Cardiac septum (tissue), 1 donor: Measurements from ENCODE around the gene DLGAP4. TPM values are rescaled to one million over a fixed set of nuclear protein-coding genes. Genes with fewer than 3 reads are reported as not detected.

Experiments used
- DNase-seq: peaks from one replicate; pipeline ENCODE4 v3.0.0-alpha.2; 2020; ENCODE audit warnings: low spot score
- intact Hi-C: fragments of 100-400 bp; cut with DNase I; formaldehyde crosslinking; loops from one replicate; pipeline ENCODE4 v1.14.0; 2022
- total RNA-seq: library from RNA; stranded (reverse); fragmentation: NEBNext Ultra II Directional; extraction: Animal tissue kit (Norgen Biotek cat#: 25700); gene quantifications from one replicate; pipeline ENCODE4 v1.2.1, GENCODE V29; 2021
- donor health status: DM: no; HTN: no; CAD: no.

The DLGAP4 gene
- total RNA-seq, 1 donor from 2014 or later = 95.2 TPM

DNA sequence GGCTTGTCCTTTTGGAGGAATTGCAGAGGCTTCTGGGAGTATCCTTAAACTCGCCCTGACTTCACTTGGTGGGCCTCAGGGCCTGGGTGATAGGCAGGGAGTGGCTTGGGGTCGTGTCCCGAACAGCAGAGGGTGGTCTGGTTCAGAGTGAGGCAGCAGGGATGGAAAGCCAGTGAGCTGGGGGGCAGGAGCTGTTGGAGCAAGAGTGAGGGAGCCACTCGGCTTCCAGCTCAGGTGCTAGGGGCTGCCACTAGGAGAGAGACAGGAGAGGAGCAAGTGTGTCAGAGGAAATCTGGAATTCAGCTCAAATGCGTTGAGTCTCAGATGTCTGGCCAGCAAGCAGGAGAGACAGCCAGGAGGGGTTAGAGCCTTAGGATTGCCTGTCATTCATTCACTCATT lies 85.8 kb downstream of the DLGAP4 start:
- intact Hi-C loops = no loop called here
- no peak for DNase-seq

DNA sequence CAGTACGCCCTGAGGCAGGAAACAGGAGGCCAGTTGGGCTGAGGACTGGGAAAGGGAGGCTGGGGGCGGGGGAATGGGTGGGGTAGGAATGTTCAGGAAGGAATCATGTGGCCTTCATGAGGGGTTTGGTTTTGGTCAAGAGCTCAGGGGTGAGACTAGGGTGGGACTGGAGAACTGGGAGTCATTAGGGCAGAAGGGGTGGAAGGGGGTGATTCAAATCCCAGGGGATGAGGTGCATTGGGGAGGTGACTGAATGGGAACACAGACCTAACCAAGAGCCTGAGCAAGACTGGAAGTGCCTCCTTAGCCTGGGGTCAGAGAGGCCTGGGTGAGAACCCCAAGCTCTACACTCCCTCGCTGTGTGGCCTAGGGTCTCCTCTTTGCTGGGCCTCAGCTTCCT lies 86.8 kb downstream of the DLGAP4 start:
- DNase-seq = no peak
- intact Hi-C loops = no loop called here

DNA sequence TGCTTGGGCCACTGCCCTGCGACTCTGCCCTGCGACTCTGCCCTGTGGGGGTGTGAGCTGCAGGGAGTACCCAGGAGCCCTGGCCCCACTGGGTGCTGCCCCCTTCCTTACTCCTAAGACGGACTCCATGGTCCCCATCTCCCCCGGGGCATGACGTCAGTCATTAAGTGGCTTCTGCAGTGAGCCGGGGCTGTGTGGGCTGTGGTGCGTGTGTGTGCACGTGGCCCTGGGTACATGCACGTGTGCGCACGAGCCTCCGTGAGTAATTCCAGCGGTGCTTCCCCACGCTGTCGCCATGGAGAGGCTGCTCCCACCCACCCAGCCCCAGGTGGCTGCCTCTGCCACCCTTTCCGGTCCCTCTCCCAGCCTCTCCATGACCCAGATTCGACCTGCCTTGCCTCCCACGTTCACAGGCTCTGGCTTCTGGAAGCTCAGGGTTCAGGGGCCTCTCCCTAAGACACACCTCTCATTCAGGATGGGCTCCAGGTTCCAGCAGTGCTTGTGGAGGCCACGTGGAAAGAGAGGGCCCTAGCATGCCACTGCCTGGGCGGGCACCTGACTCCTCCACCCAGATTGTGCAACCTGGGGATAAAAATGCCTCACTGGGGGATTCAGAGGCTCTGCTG lies 88.3 kb downstream of the DLGAP4 start:
- intact Hi-C loops = no loop called here
- DNase-seq = no peak

DNA sequence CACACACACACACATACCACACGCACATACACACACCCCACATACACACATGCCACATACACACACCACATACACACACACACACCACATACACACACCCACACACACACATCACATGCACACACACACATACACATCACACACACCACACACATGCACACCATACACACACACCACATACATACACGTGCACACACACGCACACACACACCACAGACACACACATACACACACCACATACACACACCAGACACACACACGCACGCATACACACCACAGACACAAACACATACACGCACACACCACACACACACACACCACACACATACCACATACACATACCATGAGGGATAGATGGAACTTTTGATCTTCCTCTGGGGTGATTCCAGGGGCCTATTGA lies 90.2 kb downstream of the DLGAP4 start:
- intact Hi-C loops = no loop called here
- DNase-seq = no peak

DNA sequence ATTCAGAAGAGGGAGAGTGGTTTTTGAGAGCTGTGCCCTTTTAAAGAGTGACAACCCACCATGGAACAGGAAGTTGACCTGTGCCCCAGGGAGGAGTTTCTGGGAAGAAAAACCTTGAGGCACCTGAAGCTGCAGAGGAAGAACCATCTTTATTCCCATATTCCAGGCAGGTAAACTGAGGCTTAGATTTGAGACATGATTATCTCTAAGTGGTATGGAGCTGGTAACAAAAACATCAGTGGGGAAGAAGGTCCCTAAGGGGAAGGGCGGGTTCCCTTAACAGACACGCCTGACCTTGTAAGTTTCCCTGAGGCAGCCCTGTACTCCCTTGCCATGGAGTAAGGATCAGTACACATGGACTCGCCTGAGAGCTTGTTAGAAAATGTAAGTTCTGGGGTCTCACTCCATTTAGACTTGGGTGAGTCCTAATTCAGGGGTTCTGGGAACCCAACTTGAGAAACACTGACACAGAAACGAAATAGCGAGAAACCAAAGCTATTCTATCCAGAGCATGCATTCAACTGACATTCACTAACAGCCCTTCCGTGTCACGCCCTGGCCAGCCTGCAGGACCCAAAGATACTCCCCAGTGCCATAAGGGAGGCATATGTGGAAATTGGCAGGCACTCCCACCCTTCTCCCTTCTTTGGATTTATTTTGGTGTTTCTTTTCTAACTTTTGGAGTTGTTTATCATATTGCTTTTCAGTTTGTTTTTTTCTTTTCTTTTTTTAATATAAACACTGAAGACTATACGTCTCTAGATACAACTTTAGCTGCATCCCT lies 90.9 kb downstream of the DLGAP4 start:
- intact Hi-C loops = no loop called here
- no peak for DNase-seq

DNA sequence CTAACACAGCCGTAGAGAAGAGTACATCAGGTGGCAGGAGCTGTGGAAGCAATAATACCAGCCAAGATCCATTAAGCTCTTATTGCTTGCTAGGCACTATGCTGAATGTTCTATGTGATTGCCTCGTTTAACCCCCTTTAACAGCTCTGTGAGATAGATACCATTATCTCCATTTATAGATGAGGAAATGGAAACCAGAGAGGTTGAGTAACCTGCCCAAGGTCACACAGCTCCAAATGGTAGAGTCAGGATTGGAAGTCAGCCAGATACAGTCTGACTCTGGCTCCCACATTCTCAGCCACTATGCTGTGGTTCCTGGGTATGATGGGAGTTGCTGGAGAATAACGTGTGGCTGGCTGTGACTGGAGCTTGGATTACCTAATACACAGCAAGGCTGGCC lies 92.4 kb downstream of the DLGAP4 start:
- intact Hi-C loops = no loop called here
- DNase-seq = no peak

DNA sequence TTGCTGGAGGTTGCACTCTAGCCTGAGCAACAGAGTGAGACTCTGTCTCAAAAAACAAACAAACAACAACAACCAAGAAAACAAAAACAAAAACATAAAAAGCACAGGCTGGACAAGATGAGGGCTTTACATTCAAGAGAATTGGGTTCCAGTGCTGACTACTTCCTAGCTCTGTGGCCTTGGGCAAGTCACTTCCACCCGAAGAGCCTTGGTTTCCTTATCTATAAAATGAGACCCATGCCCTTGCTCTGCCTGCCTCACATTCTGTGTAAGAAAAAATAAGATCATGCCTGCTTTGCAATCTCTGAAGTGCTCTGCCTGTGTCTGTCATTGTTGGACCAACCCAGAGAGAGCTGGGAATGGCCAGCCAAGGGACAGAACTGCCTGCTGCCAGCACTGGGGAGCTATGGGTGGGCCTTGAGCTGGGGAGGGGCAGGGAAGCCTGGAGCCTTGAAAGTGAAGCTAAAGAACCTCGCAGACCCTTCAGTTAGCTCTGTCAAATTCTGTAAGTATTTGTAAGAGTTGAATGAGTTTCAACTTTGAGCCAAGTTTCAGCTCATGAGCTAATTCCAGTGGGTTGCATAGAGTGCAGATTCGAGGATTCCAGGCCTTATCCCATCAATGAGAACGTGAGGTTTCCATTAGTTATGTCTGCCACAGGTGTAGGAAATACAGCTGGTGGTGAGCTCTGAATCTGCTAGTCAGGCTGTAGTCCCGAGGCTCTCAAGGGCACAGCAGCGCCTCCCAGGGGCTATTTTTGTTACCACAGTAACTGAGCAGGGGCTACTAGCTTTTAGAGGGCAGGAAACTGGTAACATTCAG lies 93.2 kb downstream of the DLGAP4 start:
- DNase-seq = no peak
- intact Hi-C loops = no loop called here

DNA sequence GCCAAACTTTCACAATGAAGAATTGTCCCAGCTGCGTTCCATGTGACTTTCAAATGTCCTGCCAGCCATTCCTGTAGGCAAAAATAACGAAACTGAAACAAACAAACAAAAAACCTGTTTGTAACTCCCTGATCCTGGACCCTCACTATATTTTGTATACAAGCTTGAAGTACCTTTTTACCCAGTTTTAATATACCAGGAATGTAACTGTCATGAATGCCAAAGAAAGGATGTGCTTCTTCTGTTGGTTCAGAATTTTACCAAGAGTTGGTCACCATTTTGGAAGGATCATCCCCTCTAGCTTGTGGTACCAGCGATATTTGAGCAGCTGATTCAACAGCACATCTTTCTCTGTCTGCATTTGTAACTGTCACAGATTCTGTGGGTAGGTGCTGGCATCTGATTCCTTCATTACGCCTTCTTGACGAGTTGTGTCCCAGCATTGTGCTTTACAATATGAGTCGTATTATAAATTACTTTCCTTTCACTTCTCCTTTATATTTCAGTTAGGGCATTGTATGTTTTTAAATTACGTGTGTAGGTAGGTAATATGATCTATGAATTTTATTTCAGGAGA lies 93.9 kb downstream of the DLGAP4 start:
- no peak for DNase-seq

DNA sequence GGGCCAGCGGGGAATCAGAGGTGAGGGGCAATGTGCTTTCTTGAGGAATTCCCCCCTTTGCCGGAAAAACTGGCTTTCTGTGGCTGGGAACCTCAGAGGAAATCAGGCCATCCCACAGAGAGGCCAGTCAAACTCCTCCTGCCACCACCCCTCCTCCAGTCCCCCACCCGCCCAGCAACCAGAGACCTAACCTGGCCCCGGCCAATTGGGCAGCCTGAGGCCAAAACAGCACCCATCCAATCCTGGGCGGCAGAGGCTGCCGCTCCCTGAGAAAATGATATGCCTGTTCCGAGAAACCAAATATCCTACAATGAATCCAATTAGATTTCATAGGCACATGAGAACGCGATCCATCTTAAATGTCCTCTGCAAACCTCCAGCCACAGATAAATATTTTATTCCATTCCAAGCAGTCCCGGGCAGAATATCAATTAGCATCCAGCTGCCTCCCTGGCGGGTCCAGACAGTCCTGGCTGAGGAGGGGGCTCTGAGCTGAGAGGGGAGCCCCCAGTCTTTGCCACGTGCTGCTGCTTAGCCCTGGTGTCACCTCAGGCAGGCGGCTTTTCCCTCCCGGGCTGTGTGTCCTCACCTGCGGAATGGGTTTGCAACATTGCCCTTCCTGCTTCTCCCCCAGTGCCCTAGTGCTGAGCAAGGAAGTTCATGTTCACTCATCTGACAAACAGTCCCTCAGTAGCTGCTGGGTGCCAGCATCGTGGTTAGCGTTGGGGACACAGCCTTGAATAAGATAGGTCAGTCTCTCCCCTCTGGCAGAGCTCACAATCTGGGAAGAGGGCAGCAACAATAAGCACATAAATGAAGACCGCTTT lies 95.0 kb downstream of the DLGAP4 start:
- no peak for DNase-seq
- intact Hi-C loops = no loop called here

More for the DNA sequence above, 93.9 kb downstream of the DLGAP4 start:
- intact Hi-C loops = no loop called here

DNA sequence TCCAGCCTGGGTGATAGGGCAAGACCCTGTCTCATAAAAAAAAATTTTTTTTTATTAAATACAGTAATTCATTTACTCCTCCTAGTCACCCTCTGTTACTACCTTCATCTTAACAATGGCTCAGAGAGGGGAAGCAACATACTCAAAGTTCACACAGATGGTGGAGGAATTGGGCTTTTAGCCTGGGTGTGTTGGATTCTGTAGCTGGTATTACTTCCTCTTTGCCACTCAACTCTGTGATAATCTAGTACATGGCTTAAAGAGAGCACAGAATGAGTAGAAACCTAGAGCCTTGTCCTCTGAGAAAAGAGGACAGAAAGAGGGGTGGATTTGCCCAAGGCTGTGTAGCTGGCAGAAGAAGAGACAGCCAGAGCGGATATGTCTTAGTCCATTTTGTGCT lies 96.6 kb downstream of the DLGAP4 start:
- no peak for DNase-seq
- intact Hi-C loops = no loop called here

DNA sequence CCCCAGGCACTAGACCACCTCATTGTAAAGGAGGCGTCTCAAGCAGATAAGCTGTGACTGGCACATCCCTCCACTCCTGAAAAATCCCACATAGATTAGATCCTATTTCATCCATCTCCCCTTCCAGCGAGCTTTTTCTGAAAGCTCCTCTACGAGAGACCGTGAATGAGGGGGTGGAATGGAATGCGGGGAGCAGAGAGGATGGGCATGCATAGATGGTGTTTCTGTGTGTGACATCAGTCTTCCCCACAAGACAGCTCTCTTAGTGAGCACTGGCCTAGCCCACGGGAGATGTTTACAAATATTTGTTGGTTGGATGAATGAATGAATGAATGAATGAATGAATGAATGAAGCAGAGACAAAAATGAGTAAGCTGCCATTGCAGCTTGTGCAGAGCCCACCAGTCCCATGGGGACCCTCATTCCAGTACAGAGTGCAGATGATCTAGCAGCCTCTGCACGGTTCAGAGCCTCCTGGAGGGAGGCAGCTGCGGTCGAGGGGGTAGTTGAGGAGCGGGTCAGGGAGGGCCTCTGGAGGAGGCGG lies 98.4 kb downstream of the DLGAP4 start:
- no peak for DNase-seq
- intact Hi-C loops = no loop called here

DNA sequence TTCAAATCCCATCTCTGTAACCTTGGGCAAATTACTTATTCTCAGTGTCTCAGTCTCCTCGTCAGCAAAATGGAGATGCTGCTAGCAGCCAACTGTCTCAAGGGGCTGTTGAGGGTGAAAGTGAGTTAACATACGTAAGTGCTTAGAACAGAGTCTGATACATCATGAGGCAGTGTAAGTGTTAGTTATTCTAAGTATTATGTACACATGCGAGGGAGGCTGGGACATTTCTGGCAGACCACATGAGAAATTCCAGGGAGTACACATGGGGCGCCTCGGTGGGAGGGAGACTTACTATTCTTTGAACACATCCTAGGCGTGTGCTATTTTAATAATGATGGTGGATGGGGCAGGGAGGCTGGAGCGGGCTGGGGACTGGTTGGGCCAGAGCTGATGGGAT lies 99.1 kb downstream of the DLGAP4 start:
- no peak for DNase-seq
- intact Hi-C loops = no loop called here

DNA sequence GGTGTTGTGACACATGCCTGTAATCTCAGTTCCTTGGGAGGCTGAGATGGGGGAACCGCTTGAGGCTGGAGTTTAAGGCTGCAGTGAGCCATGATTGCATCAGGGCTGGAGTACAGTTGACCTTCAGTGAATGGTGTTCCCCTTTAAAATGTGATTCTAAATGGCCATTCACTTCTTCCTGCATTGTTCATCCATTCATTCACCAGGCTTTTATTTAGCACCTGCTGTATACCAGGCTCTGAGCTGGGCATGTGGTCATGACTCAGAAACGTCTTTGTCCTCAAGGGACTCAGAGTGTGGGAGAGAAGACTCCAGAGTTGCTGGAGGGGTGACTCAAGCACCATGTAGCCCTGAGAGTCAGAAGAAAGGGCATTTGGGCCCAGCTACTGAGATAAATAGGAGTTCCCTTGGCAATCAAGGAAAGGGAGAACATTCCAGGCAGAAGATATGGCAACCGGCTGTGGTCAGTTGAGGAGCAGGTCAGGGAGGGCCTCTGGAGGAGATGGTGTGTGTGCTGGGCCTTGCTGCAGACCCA lies 101.1 kb downstream of the DLGAP4 start:
- intact Hi-C loops = no loop called here
- DNase-seq = no peak

DNA sequence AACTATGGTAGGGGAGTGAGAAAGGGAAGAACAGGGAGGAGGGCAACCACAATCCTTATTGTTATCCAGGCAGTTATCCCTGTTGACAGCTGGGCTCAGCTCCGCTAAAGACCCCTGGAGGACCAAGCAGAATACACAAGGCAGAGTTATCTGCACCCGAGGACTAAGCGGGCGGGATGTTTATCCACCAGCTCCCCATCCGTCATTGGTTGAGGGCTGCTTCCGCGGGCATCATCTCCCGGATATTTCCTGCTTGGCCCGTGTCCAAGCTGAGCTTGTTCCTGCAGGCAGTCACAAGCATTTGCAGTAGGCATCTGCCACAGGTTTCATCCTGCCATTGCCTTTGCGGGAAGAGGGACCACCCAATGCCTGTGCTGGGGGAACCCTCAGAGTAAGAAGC lies 102.1 kb downstream of the DLGAP4 start:
- DNase-seq = no peak
- intact Hi-C loops = no loop called here

DNA sequence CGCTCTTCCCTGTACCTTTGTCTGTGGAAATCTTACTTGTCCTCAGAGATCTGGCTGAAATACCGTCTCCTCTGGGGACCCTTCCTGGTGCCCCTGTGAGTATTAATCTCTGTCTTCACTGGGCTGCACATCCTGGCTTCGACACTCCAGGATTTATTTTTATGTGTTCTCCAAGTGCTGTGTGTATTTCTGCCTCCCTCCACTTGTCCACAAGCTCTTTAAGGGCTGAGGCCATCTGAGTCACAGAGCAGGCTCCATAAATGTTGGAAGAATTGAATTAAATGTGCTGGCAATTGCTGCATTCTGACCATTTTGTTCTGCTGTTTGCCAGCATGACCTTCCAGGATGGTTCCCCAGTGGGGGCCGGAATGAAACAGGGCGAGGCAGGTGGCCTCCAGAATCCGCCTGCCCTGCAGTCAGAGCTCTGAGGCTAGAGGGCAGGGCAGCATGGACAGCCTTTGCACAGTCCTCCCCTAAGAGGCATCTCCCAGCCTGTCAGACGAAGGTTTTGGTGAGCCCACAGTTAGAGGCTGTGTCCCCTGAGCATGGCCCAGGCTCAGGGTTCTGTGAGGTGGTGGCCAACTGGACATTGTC lies 105.8 kb downstream of the DLGAP4 start:
- no peak for DNase-seq
- intact Hi-C loops = no loop called here

DNA sequence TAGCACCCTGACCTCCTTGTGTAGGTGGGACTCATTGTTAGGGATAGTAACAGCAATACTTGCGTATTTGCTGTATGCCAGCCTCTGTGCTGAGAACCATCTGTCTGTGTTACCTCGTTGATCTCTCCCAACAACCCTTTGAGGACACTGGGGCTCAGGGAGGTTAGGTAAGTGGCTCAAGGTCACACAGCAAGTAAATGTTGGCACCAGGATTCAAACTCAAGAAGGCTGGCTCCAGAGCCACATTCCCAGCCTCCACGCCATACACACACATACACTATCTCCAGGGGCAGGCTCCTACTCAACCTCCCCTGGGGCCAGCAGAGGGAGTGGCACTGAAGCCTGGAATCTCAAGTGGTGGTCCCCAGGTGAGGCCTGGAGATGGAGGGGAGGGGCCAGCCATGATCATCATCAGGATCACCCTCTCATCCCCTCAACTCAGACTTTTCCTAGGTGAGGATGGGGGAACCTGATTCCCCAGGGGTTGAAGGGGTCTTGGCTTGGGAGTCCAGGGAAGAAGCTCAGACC lies 109.4 kb downstream of the DLGAP4 start:
- intact Hi-C loops = no loop called here
- DNase-seq = no peak

DNA sequence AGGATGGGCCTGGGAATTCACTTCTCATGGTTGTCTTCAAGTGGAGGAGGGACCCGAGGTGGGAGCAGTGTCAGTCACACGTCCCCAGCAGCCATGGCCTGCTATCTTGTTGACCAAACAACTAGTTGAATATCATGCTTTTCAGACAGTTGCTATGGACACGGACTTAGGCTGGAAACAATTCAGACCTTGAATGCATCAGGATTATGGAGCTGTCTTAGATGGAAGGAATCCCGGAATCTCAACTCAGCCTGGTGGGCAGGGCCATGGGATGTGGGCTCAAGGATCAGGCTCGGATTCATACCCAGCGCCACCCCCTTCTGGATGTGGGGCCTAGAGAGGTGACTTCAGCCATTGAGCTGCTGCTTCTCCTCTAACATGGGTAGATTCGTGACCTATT lies 112.6 kb downstream of the DLGAP4 start:
- no peak for DNase-seq
- intact Hi-C loops = no loop called here

DNA sequence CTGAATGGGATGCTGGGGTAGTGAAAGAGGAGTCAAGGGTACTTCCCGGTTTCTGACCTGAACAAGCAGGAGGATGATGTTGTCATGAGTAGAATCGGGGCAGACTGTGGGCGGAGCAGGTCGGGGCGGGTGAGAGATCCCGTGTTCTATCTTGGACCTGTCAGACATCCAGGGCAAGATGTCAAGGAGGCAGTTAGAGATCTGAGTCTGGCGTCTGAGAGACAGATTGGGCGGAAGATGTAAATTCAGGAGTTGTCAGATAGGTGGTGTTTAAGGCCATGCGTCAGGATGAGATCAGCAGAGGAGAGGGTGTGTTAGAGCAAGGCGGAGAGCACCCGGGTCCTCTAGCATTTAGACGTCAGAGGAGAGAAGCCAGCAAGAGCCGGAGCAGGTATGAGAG lies 115.5 kb downstream of the DLGAP4 start:
- intact Hi-C loops = no loop called here

More for the DNA sequence above, 115.5 kb downstream of the DLGAP4 start:
- DNase-seq = no peak
